ENCODE measurements around the gene COL24A1. TPM values are rescaled to one million over a fixed set of nuclear protein-coding genes. Genes with fewer than 3 reads are reported as not detected.
A peak's percentile ranks its signal among the peaks of the same experiment; 100 is the strongest.

COL24A1 gene
- total RNA-seq, 1 donor: 0.27 TPM

DNA sequence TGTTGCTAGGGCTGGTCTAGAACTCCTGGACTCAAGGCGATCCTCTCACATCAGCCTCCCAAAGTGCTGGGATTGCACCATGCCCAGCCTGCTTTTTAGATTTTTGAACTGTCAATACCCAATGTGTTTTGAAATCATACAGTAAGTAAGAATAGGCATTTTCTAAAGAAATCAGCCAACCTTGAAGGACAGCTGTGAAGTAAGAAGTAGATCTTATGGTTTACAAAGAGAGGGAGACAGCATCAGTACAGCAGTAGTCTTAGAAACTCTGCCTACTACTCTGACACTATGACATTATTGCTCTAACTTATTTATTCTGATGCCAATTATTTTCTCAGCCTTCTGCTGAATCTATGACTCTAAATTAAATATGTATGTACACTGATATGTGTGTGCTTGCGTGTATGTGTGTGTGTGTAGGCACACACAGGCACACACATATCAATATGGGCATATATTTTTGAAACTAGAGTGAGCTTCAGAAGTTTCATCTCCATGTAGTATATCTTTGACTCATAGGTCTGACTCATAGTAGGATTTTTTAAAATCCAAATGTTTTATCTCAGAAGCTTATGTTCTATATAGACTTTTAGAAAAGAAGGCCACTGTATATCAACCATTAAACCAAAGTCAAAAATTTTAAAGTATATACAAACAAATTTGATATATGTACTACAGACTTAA, 140.4 kb downstream of the COL24A1 start:
- no peak overlapping the region for H3K4me3 ChIP-seq (ENCODE audit: low read depth, low read length)
- DNase-seq (ENCODE audit: low read depth): no peak
- TF ChIP-seq, protein P1, sequence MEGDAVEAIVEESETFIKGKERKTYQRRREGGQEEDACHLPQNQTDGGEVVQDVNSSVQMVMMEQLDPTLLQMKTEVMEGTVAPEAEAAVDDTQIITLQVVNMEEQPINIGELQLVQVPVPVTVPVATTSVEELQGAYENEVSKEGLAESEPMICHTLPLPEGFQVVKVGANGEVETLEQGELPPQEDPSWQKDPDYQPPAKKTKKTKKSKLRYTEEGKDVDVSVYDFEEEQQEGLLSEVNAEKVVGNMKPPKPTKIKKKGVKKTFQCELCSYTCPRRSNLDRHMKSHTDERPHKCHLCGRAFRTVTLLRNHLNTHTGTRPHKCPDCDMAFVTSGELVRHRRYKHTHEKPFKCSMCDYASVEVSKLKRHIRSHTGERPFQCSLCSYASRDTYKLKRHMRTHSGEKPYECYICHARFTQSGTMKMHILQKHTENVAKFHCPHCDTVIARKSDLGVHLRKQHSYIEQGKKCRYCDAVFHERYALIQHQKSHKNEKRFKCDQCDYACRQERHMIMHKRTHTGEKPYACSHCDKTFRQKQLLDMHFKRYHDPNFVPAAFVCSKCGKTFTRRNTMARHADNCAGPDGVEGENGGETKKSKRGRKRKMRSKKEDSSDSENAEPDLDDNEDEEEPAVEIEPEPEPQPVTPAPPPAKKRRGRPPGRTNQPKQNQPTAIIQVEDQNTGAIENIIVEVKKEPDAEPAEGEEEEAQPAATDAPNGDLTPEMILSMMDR (IDR thresholded peaks at IDR 0.05; ENCODE audit: insufficient read depth, low read length): no peak

DNA sequence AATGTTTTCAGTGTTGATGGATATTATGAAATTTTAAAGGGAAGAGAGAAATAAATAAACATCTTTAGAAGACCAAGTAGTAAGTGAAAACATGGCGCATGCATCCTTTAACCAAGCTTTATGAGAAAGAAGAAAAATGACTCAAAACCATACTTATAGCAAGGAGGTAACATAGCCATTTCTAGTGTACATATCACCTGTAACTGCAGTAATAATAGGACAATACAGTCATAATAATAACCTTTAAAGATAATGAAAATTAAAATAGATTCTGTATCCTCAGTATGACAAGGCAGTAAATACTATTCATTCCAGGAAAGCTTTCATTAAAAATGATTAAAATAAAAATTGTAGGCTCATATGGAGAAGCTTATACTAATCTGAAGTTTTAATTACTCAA, 141.2 kb downstream of the COL24A1 start:
- no peak for DNase-seq (ENCODE audit: low read depth)
- no peak overlapping the region for H3K4me3 ChIP-seq (ENCODE audit: low read depth, low read length)
- TF ChIP-seq, protein P1 (IDR thresholded peaks at IDR 0.05; ENCODE audit: insufficient read depth, low read length): no peak

DNA sequence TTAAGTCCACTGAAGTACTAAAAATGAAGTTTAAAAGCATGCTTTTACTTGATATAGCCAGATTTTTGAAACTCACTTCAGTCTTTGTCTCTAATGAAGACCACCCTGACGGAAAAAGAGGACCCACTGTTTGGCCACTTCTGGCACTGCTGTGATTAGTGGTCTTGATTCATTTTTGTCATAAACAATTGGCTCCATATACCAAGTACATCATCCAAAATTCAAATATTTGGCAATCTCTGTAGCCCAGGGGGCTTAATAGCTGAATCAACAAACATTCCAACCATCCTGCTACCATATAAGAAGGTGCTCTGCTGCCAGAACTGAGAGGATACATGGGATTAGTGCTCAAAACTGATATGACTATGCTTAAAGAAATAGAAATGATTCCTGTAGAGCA, 156.0 kb downstream of the COL24A1 start:
- TF ChIP-seq, protein P1 (IDR thresholded peaks at IDR 0.05; ENCODE audit: insufficient read depth, low read length): no peak
- no peak for DNase-seq (ENCODE audit: low read depth)
- no peak overlapping the region for H3K4me3 ChIP-seq (ENCODE audit: low read depth, low read length)

DNA sequence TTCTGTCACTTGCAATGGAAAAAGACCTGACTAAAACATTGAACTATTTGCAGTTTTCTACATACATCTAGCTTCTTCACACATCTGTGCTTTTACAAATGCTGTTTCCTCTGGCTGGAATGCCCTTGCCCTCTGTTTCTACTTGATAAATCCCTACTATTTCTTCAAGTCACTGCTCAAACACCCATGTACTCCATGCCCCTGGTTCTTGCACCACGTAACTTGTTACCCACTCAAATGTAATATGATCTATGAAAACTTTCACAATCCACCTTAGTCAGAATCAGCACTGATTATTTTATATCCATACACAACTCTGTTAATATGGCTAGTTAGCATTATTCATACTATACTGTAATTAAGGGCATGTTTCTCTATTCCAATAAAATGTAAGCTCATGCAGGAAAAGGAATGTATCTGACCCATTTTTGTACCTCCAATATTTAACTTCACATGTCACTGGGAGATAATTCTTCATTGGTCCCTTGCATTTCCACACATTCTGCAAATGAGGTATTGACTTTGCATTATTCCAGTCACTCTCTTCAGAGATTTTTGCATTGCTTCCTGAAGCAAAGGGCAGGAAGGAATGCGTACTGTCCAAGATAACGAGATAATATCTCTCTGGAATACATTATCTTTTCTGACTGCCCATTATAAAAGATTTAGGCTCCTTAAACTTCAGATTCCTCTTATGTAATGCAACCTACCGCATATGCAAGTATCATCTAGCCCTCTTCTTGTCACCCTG, 158.3 kb downstream of the COL24A1 start:
- no peak for DNase-seq (ENCODE audit: low read depth)

DNA sequence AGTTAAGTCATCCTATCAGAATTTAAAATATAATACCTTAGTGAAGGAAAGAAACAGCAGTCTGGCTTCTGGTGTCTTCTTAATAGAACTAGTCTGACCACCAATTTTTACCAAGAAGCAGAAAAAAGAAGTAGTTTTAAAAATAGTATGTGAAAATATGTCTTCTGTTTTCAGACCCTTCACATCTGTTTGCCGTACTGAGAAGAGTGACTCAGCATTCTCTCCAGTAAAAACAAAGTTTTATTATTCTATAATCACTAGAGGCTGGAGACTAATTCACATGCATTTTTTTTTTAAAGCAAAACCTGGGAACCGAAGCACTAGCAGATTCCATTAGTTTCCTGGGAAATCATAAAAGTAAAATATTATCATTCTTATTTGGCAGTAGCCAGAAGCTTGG, 163.8 kb downstream of the COL24A1 start:
- TF ChIP-seq, protein P1 (IDR thresholded peaks at IDR 0.05; ENCODE audit: insufficient read depth, low read length): no peak
- DNase-seq (ENCODE audit: low read depth): peak; percentile 64
- peak overlapping the region; percentile 34 for H3K4me3 ChIP-seq (ENCODE audit: low read depth, low read length)

More for the DNA sequence above, 158.3 kb downstream of the COL24A1 start:
- TF ChIP-seq, protein P1 (IDR thresholded peaks at IDR 0.05; ENCODE audit: insufficient read depth, low read length): no peak
- H3K4me3 ChIP-seq (ENCODE audit: low read depth, low read length): no peak overlapping the region

DNA sequence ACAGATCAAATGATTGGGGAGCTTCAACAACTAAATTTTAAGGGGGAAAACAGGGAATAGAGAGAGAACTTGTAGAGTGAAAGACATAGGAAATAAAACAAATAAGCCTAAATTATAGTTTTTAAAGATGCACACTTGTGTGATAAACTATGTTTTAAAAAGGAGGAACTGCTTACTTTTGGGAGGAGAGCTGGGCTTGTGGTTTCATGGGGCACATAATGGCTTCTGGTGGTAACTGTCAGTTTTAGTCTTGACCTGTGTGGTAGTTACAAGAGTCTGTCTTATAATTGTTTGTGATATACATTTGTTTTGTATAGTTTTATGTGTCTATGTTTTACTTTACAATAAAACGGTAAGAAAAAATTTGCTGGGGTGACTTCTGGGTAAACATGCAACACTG, 165.3 kb downstream of the COL24A1 start:
- TF ChIP-seq, protein P1 (IDR thresholded peaks at IDR 0.05; ENCODE audit: insufficient read depth, low read length): no peak
- H3K4me3 ChIP-seq (ENCODE audit: low read depth, low read length): no peak overlapping the region
- DNase-seq (ENCODE audit: low read depth): no peak

Measured in fibroblast of the aortic adventitia (primary cell).